GM10248 (cell line): ENCODE data around the gene DRC3.

ENCODE experiments used
- CTCF ChIA-PET: fragments of 300-600 bp; sonication (Branson Sonifier 250); formaldehyde crosslinking; extraction: SDS; loops from one replicate; lab custom pipeline; 2021; ENCODE audit warnings: antibody characterized with exemption; lab: Yijun Ruan, JAX
- POLR2A ChIA-PET: fragments of 350-650 bp; sonication (Branson Sonifier 250); formaldehyde crosslinking; extraction: SDS; loops from one replicate; lab custom pipeline; 2020; ENCODE audit warnings: antibody characterized with exemption; lab: Yijun Ruan, JAX
- DNase-seq: peaks from one replicate; pipeline ENCODE4 v3.0.0; 2012; ENCODE audit errors: extremely low spot score
- CTCF ChIP-seq: IDR thresholded peaks from 2 replicates; pipeline ENCODE4 v1.5.1; 2012; ENCODE audit warnings: mild to moderate bottlenecking, low read depth; ENCODE audit errors: extremely low read depth, missing control alignments, control extremely low read depth

DRC3 gene

GRCh38 chr17:18017958-18018357, 45.3 kb downstream of the DRC3 start:
- TF ChIP-seq CTCF = no peak
- no peak for DNase-seq
- POLR2A ChIA-PET = no interaction called here
- CTCF ChIA-PET = interaction anchor here (1.0 kb wide), 1 partner anchor 15 kb away, joined by 3 read pairs; no protein-coding TSS in a partner anchor

- POLR2A ChIA-PET = no interaction called here
- CTCF ChIA-PET = interaction anchor here (1.0 kb wide), 1 partner anchor 15 kb away, joined by 3 read pairs; no protein-coding TSS in a partner anchor
- no peak for DNase-seq
- TF ChIP-seq CTCF = no peak
Measured at GRCh38 chr17:18018411-18018921, 45.8 kb downstream of the DRC3 start.

- POLR2A ChIA-PET = no interaction called here
- TF ChIP-seq CTCF = no peak
- DNase-seq = no peak
- CTCF ChIA-PET = interaction anchor here (3.3 kb wide), 1 partner anchor 14 kb away, joined by 16 read pairs; no protein-coding TSS in a partner anchor
Measured at GRCh38 chr17:18019838-18020154, 47.1 kb downstream of the DRC3 start.

- TF ChIP-seq CTCF = no peak
- no peak for DNase-seq
- CTCF ChIA-PET = interaction anchor here (1.1 to 3.3 kb wide), 3 partner anchors 13 to 36 kb away, joined by 3 to 16 read pairs (median 6); no protein-coding TSS in a partner anchor
- POLR2A ChIA-PET = interaction anchor here (0.6 kb wide), 1 partner anchor 267 kb away, joined by 4 read pairs; no protein-coding TSS in a partner anchor
Measured at GRCh38 chr17:18020971-18021370, 48.3 kb downstream of the DRC3 start.

- CTCF ChIA-PET = interaction anchor here (1.0 to 3.3 kb wide), 4 partner anchors 12 to 102 kb away, joined by 3 to 16 read pairs (median 5); no protein-coding TSS in a partner anchor
- POLR2A ChIA-PET = interaction anchor here (0.6 kb wide), 1 partner anchor 267 kb away, joined by 4 read pairs; no protein-coding TSS in a partner anchor
- no peak for TF ChIP-seq CTCF
Measured at GRCh38 chr17:18021372-18021771, 48.7 kb downstream of the DRC3 start.

GRCh38 chr17:18025241-18025944, 52.7 kb downstream of the DRC3 start:
- no peak for TF ChIP-seq CTCF
- peak; percentile 79 for DNase-seq
- ChIA-PET POLR2A (no interaction called here), CTCF (interaction anchor here (1.0 to 4.9 kb wide), 9 partner anchors 9 to 134 kb away, joined by 3 to 32 read pairs (median 4); no protein-coding TSS in a partner anchor)

More at GRCh38 chr17:18021372-18021771, 48.7 kb downstream of the DRC3 start:
- DNase-seq = no peak
